NCI-H2227 treated with DMSO at 0.1 percent for 48 hours (cell line): Measurements from ENCODE around the gene MICB.
A peak's percentile ranks its signal among the peaks of the same experiment; 100 is the strongest.
"Not testable (repeated sequence)": the region's sequence is repeated elsewhere in the genome, so short reads cannot be mapped to it uniquely, and the experiment has no call there.

ENCODE experiments used
- DNase-seq: peaks from one replicate; lab custom pipeline; 2025; lab: John Stamatoyannopoulos, UW

The MICB gene

GRCh38 chr6:31497531-31498476 is at the start of gene MICB:
Gene MICB, plus strand, starts transcription at chr6:31498145. Its CDS starts 49 bp downstream, at chr6:31498194.
- peak; percentile 92 for DNase-seq

GRCh38 chr6:31450751-31451150 is 47.2 kb upstream of the MICB start:
- DNase-seq: no peak

- DNase-seq: no peak
Measured at GRCh38 chr6:31452859-31453258, 45.1 kb upstream of the MICB start.

- DNase-seq: no peak
Measured at GRCh38 chr6:31453259-31453658, 44.7 kb upstream of the MICB start.

GRCh38 chr6:31459864-31460263 is 38.1 kb upstream of the MICB start:
- DNase-seq: not testable (repeated sequence)

- DNase-seq: no peak
Measured at GRCh38 chr6:31460361-31461025, 37.5 kb upstream of the MICB start.

- no peak for DNase-seq
Measured at GRCh38 chr6:31462026-31462963, 35.6 kb upstream of the MICB start.

- DNase-seq: peak; percentile 85
Measured at GRCh38 chr6:31462964-31463870, 34.7 kb upstream of the MICB start.

- DNase-seq: no peak
Measured at GRCh38 chr6:31464252-31465184, 33.4 kb upstream of the MICB start.

GRCh38 chr6:31465185-31465536 is 32.8 kb upstream of the MICB start:
- no peak for DNase-seq

GRCh38 chr6:31465718-31466117 is 32.2 kb upstream of the MICB start:
- no peak for DNase-seq

GRCh38 chr6:31466466-31466865 is 31.5 kb upstream of the MICB start:
- DNase-seq: no peak

GRCh38 chr6:31467151-31467550 is 30.8 kb upstream of the MICB start:
- no peak for DNase-seq

- no peak for DNase-seq
Measured at GRCh38 chr6:31468311-31468710, 29.6 kb upstream of the MICB start.

- DNase-seq: no peak
Measured at GRCh38 chr6:31470801-31471200, 27.1 kb upstream of the MICB start.

- no peak for DNase-seq
Measured at GRCh38 chr6:31471711-31472110, 26.2 kb upstream of the MICB start.

GRCh38 chr6:31472259-31472658 is 25.7 kb upstream of the MICB start:
- no peak for DNase-seq

GRCh38 chr6:31473244-31473643 is 24.7 kb upstream of the MICB start:
- no peak for DNase-seq

GRCh38 chr6:31473780-31474761 is 23.9 kb upstream of the MICB start:
- no peak for DNase-seq
